ENCODE measurements around the gene ELL. TPM values are rescaled to one million over a fixed set of nuclear protein-coding genes. Genes with fewer than 3 reads are reported as not detected.

Gene ELL
- total RNA-seq, 1 donor, result 18.5 TPM

- H3K4me2 ChIP-seq (ENCODE audit: insufficient read depth, low read length), result peak overlapping the region; percentile 29
- peak overlapping the region; percentile 36 for H3K27ac ChIP-seq (ENCODE audit: low read depth, low read length)
- H3K4me3 ChIP-seq (ENCODE audit: insufficient read depth, low read length), result no peak overlapping the region
- TF ChIP-seq CTCF (IDR thresholded peaks at IDR 0.05; ENCODE audit: extremely low read depth, low read depth, low read length), result no peak
- H3K36me3 ChIP-seq (ENCODE audit: insufficient read depth, low read length), result no peaks in the 10 kb centered on the region
- H3K27me3 ChIP-seq (ENCODE audit: insufficient read depth, low read length), result no peaks in the 10 kb centered on the region
- DNase-seq (ENCODE audit: insufficient read length, low spot score, missing footprints), result peak; percentile 96
- H3K9me3 ChIP-seq (ENCODE audit: low read depth, low read length), result no peaks in the 10 kb centered on the region
- peaks cover 100% of the 10 kb centered on the region for H3K79me2 ChIP-seq (ENCODE audit: insufficient read depth, low read length)
- peaks cover 25% of the 10 kb centered on the region for H3K4me1 ChIP-seq (ENCODE audit: insufficient read depth, low read length)
- H4K20me1 ChIP-seq (ENCODE audit: insufficient read depth, low read length), result peaks cover 91% of the 10 kb centered on the region
- H2AFZ ChIP-seq (ENCODE audit: low read length), result no peak overlapping the region
Measured at GRCh38 chr19:18496167-18496979, 25.5 kb downstream of the ELL start.

GRCh38 chr19:18495204-18495911 is 26.5 kb downstream of the ELL start:
- no peak overlapping the region for H2AFZ ChIP-seq (ENCODE audit: low read length)
- H3K4me2 ChIP-seq (ENCODE audit: insufficient read depth, low read length), result no peak overlapping the region
- H3K79me2 ChIP-seq (ENCODE audit: insufficient read depth, low read length), result peaks cover 99% of the 10 kb centered on the region
- H3K9me3 ChIP-seq (ENCODE audit: low read depth, low read length), result no peaks in the 10 kb centered on the region
- peaks cover 25% of the 10 kb centered on the region for H3K4me1 ChIP-seq (ENCODE audit: insufficient read depth, low read length)
- no peaks in the 10 kb centered on the region for H3K36me3 ChIP-seq (ENCODE audit: insufficient read depth, low read length)
- peak; percentile 65 for DNase-seq (ENCODE audit: insufficient read length, low spot score, missing footprints)
- no peak overlapping the region for H3K4me3 ChIP-seq (ENCODE audit: insufficient read depth, low read length)
- H3K27ac ChIP-seq (ENCODE audit: low read depth, low read length), result peak overlapping the region; percentile 81
- no peaks in the 10 kb centered on the region for H3K27me3 ChIP-seq (ENCODE audit: insufficient read depth, low read length)
- H4K20me1 ChIP-seq (ENCODE audit: insufficient read depth, low read length), result peaks cover 90% of the 10 kb centered on the region
- TF ChIP-seq CTCF (IDR thresholded peaks at IDR 0.05; ENCODE audit: extremely low read depth, low read depth, low read length), result no peak

GRCh38 chr19:18494267-18494607 is 27.6 kb downstream of the ELL start:
- no peaks in the 10 kb centered on the region for H3K36me3 ChIP-seq (ENCODE audit: insufficient read depth, low read length)
- H3K4me3 ChIP-seq (ENCODE audit: insufficient read depth, low read length), result no peak overlapping the region
- DNase-seq (ENCODE audit: insufficient read length, low spot score, missing footprints), result peak; percentile 90
- TF ChIP-seq CTCF (IDR thresholded peaks at IDR 0.05; ENCODE audit: extremely low read depth, low read depth, low read length), result no peak
- H3K4me2 ChIP-seq (ENCODE audit: insufficient read depth, low read length), result peak overlapping the region; percentile 53
- H3K27ac ChIP-seq (ENCODE audit: low read depth, low read length), result peak overlapping the region; percentile 81
- no peaks in the 10 kb centered on the region for H3K27me3 ChIP-seq (ENCODE audit: insufficient read depth, low read length)
- peaks cover 23% of the 10 kb centered on the region for H3K4me1 ChIP-seq (ENCODE audit: insufficient read depth, low read length)
- peaks cover 99% of the 10 kb centered on the region for H3K79me2 ChIP-seq (ENCODE audit: insufficient read depth, low read length)
- no peak overlapping the region for H2AFZ ChIP-seq (ENCODE audit: low read length)
- peaks cover 91% of the 10 kb centered on the region for H4K20me1 ChIP-seq (ENCODE audit: insufficient read depth, low read length)
- H3K9me3 ChIP-seq (ENCODE audit: low read depth, low read length), result no peaks in the 10 kb centered on the region

All from osteoblast (primary cell).